ENCODE results near the gene TMED4.

Gene TMED4

DNA sequence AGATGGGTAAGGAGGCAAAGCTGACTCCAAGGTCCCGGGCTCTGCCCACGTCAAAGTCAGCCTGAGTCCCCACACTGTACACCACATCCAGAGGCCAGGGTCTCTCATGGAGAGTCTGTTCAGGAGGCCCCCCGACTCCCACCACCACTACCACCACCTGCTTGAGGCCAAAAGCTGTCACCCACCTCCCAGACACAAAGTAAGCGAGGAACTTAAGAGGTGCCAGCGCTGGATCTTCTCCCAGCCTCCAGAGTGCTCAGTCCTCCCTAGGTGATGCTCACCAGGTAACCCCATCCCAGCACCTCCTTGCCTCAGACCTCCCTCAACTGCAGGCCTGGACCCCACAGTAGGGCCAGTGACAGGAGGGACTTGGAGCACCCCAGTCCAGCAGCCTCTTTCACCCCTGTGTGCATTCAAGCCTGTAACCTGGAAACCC, 41.4 kb downstream of the TMED4 start:
- no peak for DNase-seq (ENCODE audit: low spot score)

DNA sequence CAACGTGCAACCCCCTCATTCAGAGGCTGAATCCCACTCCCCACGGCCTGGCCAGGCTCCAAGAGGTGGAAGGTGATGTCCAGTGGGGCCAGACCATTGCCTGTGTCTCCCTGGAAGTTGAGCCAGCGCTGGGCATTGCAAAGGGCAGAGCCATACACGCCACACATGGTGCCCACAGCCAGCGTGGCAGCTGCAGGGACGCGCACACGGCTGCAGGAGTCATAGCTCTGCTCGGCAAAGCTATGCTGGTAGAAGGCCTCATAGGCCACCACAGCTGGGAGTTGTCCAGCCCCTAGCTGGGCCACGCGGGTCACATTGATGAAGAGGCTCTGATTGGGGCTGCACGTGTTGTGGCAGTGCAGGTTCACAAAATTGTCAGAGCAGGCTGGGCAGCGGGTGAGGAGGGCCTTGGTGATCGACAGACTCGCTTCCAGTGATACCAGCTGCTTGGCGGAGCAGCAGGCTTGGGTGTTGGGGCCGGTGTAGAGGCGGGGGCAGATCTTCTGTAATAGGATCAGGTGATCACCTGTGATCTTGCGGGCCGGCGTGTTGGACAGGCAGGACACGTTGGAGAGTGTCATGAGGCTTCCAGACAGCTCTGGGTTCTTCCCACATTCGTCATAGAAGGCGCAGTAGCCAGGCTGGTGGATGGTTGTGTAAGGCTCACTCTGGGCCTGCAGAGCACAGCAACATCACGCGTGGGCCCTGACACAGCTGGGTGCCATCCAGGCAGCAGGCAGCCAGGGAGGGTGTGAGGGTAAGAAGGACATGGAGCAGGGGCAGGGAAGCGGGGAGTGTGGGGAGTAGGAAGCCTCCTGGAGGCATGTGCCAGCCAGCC, 42.1 kb downstream of the TMED4 start:
- DNase-seq (ENCODE audit: low spot score) = no peak

DNA sequence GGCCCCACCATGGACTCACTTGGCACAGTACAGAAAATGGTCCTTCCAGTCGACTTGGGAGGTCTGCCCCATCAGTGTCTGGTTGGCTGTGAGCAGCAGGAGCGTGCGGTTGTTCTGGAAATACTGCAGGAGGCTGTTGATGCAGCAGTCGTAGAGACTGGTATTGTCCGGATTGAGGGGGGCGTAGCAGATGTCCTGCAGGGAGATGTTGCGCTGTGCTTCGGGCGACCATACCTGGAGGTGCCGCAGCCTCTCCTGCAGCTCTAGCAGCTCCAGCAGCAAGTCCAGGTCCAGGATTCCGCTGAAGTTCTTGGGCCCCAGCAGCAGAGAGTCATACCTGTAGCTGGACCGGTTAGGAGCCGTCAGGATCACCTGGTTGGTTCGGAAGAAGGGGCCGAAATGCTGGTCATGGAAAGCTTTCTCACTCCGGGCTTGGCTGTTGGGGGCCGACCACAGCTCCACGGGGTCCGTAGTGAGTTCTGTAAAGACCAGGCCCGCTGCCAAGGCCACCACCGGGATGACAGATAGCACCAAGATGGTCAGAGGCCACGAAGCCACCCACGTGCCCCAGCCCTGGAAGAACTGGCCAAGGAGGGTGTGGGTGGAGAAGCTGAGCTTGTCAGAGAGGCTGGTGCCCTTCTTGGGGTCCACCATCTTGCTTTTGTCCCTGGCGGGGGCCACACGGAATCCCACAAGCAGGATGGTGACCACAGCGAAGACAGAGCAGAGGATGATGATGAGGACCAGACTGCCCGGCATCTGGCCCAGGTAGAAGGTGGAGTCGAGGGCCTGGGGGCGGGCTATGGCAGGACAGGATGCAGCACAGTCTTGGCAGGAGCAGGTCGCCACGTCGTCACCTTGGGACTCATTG, 43.0 kb downstream of the TMED4 start:
- no peak for DNase-seq (ENCODE audit: low spot score)

DNA sequence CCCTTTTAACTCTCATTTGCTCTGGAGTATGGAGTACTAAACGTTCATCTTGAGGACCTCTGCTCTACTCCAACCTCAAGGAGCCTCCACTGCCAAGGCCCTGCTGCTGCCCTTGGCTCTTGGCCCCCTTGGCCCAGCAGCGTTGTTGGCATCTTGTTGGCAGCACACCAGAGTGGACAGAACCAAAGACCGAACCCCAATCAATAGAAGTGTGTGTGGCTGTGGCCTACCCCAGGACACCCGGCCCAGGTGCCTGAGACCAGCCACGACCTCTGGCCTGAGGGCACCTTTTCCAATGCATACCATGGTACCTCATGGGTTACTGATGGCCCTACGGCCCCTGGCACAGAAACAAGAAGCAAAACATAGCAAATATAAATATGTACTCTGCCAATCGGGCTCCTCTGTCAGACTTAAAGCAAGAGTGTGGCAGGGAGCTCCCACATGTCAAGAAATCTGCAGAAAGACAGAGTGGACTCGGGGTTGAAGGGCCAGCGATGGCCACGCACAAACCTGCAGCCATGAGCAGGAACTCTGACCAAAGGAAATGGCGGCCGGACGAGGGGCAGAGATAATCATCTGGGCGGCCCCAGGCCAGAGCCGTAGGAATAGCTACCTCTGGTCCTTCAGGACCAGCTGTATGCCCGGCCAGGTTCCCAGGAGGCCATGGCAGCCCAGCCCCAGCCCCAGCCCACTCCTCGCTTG, 43.8 kb downstream of the TMED4 start:
- DNase-seq (ENCODE audit: low spot score) = no peak

DNA sequence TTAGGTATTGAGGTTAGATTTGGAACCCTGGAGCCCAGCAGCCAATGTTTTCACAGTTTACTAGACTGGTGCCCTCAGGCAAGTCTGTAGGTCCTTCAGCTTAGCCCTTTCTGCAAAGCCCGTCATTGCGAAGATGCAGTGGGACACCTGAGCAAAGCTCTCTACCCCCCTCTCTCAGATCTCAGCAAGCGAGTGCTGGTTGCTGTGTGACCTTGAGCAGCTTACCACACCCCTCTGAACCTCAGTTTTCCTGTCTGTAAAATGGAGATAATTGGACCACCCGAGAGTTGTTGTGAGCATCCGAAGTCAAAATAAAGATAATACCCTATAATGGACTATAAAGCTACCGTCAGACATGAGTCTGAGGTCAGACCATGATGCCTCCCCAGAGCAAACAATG, 44.6 kb downstream of the TMED4 start:
- no peak for DNase-seq (ENCODE audit: low spot score)

DNA sequence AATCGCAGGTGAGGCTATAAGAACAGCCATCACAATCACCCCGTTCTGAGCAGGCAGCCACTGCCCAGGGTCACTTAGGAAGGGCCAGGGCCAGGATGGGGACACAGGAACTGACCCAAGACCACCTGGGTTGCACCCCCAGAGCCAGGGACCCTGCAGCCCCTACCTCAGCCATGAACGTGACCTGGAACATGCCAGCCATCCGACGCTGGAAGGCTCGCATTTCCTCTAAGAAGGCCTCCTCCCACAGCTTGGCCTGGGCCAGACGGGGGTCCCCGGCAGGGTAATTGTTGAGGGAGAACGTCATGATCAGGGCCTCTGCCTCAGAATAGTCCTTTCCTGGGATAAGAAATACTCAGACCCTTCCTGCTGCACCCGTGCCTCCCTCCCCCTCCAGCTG, 45.9 kb downstream of the TMED4 start:
- no peak for DNase-seq (ENCODE audit: low spot score)

DNA sequence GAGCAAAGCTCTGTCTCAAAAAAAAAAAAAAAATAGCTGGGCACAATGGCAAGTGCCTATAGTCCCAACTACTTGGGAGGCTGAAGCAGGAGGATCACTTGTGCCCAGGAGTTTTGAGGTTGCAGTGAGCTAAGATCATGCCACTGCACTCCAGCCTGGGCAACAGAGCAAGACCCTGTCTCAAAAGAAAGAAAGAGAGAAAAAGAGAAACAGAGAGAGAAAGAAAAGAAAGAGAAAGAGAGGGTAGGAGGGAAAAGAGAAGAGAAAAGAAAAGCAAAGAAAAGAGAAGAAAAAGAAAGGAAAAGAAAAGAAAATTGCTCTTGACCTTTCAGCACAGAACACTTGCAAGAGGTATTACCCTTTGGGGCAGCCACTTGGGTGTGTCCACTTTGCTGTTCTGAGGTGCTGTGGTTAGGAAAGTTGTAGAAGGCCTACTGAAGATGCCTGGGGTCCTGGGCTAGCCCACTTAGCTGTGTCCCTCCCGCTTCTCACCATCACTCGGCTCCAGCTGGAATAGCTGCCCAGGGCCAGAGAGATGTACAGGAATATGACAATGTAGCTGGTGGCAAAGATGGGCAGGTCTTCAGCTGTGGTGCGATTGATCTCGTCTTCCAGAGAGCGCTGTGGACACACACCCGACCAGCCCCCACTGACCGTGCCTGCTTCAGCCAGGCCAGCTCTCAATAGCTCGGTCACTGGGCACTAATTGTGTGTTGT, 46.5 kb downstream of the TMED4 start:
- DNase-seq (ENCODE audit: low spot score) = no peak

DNA sequence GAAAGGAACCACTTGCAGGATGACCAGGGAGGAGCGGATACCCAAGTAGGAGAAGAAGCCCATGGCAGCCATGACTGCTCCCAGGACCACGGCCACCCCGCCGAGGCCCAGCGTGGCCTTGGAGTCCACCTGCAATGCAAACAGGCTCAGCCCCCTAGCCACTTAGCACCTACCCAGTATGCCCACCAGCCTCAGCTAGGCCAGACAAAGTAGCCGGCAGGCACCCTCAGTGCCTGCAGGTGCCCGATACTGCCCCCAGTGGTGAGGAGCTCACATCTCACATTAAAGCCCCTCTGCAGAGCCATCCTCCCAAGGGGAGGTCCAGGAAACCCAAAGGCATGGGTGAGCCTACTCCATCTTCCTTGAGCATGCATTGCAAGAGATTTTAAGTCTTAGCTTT, 47.5 kb downstream of the TMED4 start:
- peak; percentile 67 for DNase-seq (ENCODE audit: low spot score)

DNA sequence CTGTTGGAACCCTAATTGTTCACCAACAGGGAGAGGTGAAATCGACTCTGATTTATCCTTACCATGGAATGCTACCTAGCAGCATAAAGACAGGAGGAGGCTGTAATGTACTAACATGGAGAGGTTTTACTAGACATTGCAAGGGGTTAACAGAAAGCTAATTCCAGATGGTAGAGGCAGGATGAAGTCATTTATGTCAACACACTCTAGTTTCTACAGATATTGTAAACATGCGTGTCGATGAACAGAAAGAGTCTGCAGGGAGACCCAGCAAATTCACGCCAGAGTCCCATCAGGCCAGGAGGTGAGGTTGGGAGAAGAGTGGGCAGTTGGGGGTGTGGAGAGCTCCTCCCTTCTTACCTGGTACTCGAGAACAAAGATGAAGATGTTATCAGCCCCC, 47.9 kb downstream of the TMED4 start:
- DNase-seq (ENCODE audit: low spot score) = no peak

DNA sequence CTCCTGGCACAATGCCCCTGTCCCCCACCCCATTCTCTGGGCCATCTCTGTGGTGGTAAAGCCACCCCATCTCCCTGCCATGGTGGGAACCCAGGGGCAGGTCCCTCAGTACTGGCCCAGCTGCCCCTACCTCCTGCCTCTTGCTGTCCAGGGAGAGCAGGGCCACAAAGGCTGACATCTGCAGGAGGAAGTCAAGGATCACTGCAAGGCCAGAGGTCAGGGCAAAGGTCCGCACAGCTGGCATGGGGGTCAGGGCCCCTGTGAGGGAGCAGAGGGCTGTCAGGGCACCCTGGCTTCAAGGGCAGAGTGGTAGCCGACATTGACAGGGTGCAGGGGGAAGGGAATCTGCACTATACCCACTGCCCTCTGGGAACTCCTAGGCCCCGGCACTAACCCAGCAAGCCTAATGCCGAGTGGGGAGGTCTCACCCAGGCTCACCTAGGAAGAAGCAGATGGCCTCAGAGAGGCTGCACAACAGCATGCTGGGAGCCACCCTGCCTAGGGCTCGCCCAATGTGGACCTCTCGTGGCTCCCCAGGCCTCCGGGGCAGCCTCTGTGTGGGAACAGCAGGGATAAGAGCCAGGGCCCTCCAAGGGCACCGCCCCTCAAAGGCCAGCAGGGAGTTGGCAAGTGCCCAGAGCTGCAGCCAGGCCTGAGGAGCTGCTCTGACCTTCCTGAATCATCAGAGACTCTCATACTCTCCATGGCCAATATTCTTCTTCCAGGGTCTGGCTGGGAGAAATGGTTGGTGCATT, 48.6 kb downstream of the TMED4 start:
- no peak for DNase-seq (ENCODE audit: low spot score)

DNA sequence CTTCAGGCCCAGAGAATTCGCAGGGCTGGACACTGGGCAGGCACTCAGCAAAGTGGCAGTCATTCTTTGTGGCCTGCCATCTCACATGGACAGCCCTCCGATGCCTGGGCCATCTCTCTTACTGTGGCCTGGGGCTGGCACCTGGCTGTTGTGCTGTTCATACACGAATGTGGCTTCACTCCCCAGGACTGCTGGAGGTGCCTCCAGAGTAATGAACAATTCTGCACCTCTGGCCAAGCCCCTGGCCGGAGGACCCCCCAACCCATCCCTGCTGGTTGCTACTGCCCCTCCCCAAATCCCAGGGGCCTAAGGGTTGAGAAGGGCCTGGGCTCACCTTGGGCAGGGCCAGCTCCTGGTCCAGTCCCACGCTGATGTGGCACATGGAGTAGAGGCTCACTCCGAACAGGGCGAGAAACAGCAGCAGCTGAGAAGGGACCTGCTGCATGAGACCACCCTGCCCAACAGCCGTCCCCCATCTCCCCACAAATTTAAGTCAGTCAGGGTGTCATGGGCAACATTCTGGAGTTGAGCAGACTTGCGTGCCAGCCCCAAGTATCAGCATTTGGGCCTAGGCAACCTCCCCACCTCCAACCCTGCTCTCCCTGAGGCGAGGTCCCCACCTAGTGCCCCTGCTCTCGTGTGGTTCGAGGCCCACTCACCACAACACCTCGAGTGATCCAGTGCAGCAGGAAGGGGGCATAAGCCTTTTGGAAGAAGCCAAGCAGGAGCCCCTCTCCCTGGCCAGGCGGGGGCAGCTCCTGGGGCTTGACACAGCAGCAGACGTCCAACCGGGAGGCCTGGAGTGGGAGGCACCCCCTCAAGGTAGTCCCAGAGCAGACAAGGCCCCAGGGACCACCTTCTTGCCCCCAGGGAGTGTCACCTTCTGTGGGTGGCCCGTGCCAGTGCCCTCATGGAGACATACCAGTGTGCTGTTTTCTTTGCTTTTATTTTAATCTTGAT, 50.3 kb downstream of the TMED4 start:
- DNase-seq (ENCODE audit: low spot score) = no peak

DNA sequence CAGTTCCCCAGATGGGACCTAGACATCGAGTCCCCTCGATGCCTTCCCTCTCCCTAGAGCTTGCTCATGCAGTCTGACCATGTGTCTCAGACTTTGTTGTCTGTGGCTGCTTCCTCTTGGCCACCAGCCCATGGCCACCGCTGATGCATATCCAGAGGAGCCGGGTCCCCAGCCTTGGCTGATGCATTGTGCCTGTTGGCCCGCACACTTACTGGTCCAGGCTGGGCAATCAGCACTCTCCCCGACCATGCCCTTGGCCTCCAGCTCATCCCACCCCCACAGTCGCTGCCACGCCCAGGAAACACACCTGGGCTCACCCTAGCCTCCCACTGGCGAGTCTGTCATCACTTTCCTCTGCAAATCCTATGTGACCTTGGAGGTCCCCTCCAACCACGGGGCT, 51.0 kb downstream of the TMED4 start:
- no peak for DNase-seq (ENCODE audit: low spot score)

Measured in SK-N-DZ (cell line).